NCI-H748 treated with DMSO at 0.1 percent for 48 hours (cell line): ENCODE measurements around the gene TBL1X.
A peak's percentile ranks its signal among the peaks of the same experiment; 100 is the strongest.
"Not testable (repeated sequence)": the region's sequence is repeated elsewhere in the genome, so short reads cannot be mapped to it uniquely, and the experiment has no call there.

Source experiments
- DNase-seq: peaks from one replicate; lab custom pipeline; 2025; lab: John Stamatoyannopoulos, UW

Gene TBL1X

GRCh38 chrX:9459186-9459748 is 5.6 kb upstream of the TBL1X start:
- DNase-seq: no peak

GRCh38 chrX:9461087-9461486 is 3.8 kb upstream of the TBL1X start:
- no peak for DNase-seq

- no peak for DNase-seq
These were observed 2.4 kb upstream of the TBL1X start for GRCh38 chrX:9462456-9462855.

GRCh38 chrX:9465380-9466123 is 694 bp downstream of the TBL1X start:
- peak; percentile 6 for DNase-seq

GRCh38 chrX:9466124-9466495 is 1.3 kb downstream of the TBL1X start:
- DNase-seq: no peak

- no peak for DNase-seq
These were observed 1.9 kb downstream of the TBL1X start for GRCh38 chrX:9466736-9467135.

- DNase-seq: no peak
These were observed 2.3 kb downstream of the TBL1X start for GRCh38 chrX:9467146-9467545.

- no peak for DNase-seq
These were observed 2.9 kb downstream of the TBL1X start for GRCh38 chrX:9467751-9468150.

- DNase-seq: no peak
These were observed 6.7 kb downstream of the TBL1X start for GRCh38 chrX:9471571-9471985.

GRCh38 chrX:9473708-9474107 is 8.8 kb downstream of the TBL1X start:
- DNase-seq: no peak

- DNase-seq: not testable (repeated sequence)
These were observed 10.6 kb downstream of the TBL1X start for GRCh38 chrX:9475417-9475816.

- DNase-seq: no peak
These were observed 11.1 kb downstream of the TBL1X start for GRCh38 chrX:9475984-9476383.

- DNase-seq: no peak
These were observed 12.1 kb downstream of the TBL1X start for GRCh38 chrX:9476810-9477575.

- no peak for DNase-seq
These were observed 17.6 kb downstream of the TBL1X start for GRCh38 chrX:9482408-9482807.

GRCh38 chrX:9482837-9483236 is 18.0 kb downstream of the TBL1X start:
- DNase-seq: no peak

GRCh38 chrX:9483376-9483775 is 18.5 kb downstream of the TBL1X start:
- no peak for DNase-seq

- no peak for DNase-seq
These were observed 22.0 kb downstream of the TBL1X start for GRCh38 chrX:9486786-9487387.

GRCh38 chrX:9488586-9488985 is 23.7 kb downstream of the TBL1X start:
- no peak for DNase-seq

- no peak for DNase-seq
These were observed 24.4 kb downstream of the TBL1X start for GRCh38 chrX:9489234-9489633.

- DNase-seq: no peak
These were observed 28.0 kb downstream of the TBL1X start for GRCh38 chrX:9492901-9493300.

GRCh38 chrX:9493936-9494335 is 29.1 kb downstream of the TBL1X start:
- no peak for DNase-seq

GRCh38 chrX:9494771-9495170 is 29.9 kb downstream of the TBL1X start:
- no peak for DNase-seq

- no peak for DNase-seq
These were observed 30.6 kb downstream of the TBL1X start for GRCh38 chrX:9495496-9495895.
